OCI-LY7 (cell line): ENCODE data around the gene TBC1D19. TPM values are rescaled to one million over a fixed set of nuclear protein-coding genes. Genes with fewer than 3 reads are reported as not detected.

Source experiments
- BruUV-seq: library from RNA; stranded (reverse); fragments of 400-500 nt; replicated peaks from 2 replicates; lab custom pipeline; 2021; lab: Mats Ljungman, UMichigan
- CTCF ChIA-PET: fragments of 300-600 bp; sonication (Branson Sonifier 250); formaldehyde crosslinking; loops from one replicate; lab custom pipeline; 2022; ENCODE audit warnings: antibody characterized with exemption; ENCODE audit not compliant: unreplicated experiment; lab: Charles Lee
- POLR2A ChIA-PET: fragments of 300-600 bp; sonication (Branson Sonifier 250); formaldehyde crosslinking; loops from one replicate; lab custom pipeline; 2022; ENCODE audit warnings: antibody characterized with exemption; lab: Charles Lee
- DNase-seq: peaks from one replicate; pipeline ENCODE4 v3.0.0-alpha.2; 2015; ENCODE audit warnings: low spot score
- H2AFZ ChIP-seq: fragments of 200-600 bp; sonication (generic), shearing (Covaris generic); 2 replicates; pipeline ENCODE4 v1.6.1; 2014; ENCODE audit warnings: mild to moderate bottlenecking, antibody characterized with exemption, low read length, moderate library complexity
- H3K27ac ChIP-seq: fragments of 200-600 bp; sonication (generic); 2 replicates; pipeline ENCODE4 v1.5.1; 2014; ENCODE audit warnings: mixed run types, low read depth, mild to moderate bottlenecking, moderate library complexity, low read length, inconsistent platforms; ENCODE audit not compliant: poor library complexity, severe bottlenecking
- H3K36me3 ChIP-seq: fragments of 200-600 bp; sonication (generic); 2 replicates; pipeline ENCODE4 v1.6.1; 2014; ENCODE audit warnings: mild to moderate bottlenecking, antibody characterized with exemption, low read length, moderate library complexity, mixed read lengths; ENCODE audit not compliant: insufficient read depth
- H3K4me1 ChIP-seq: fragments of 200-600 bp; sonication (generic); 2 replicates; pipeline ENCODE4 v1.5.1; 2014; ENCODE audit warnings: mild to moderate bottlenecking, low read length; ENCODE audit not compliant: insufficient read depth, poor library complexity, severe bottlenecking
- H3K4me2 ChIP-seq: fragments of 200-600 bp; sonication (generic); 2 replicates; pipeline ENCODE4 v1.6.1; 2014; ENCODE audit warnings: mild to moderate bottlenecking, low read length
- H3K4me3 ChIP-seq: fragments of 200-600 bp; sonication (generic); 2 replicates; pipeline ENCODE4 v1.5.1; 2014; ENCODE audit warnings: mild to moderate bottlenecking, low read depth, low read length; ENCODE audit not compliant: poor library complexity, severe bottlenecking
- H3K79me2 ChIP-seq: fragments of 200-600 bp; sonication (generic); 2 replicates; pipeline ENCODE4 v1.6.1; 2016; ENCODE audit warnings: low read depth, mild to moderate bottlenecking, low read length, moderate library complexity, mixed read lengths; ENCODE audit not compliant: insufficient read depth
- H3K9me2 ChIP-seq: fragments of 200-600 bp; sonication (generic); 2 replicates; pipeline ENCODE4 v1.6.1; 2016; ENCODE audit warnings: mild to moderate bottlenecking, low read length, mixed read lengths; ENCODE audit not compliant: insufficient read depth
- H3K9me3 ChIP-seq: fragments of 200-600 bp; sonication (generic); 2 replicates; pipeline ENCODE4 v1.6.1; 2014; ENCODE audit warnings: mild to moderate bottlenecking, mixed run types, low read length, mixed read lengths
- H4K20me1 ChIP-seq: fragments of 200-600 bp; sonication (generic); 2 replicates; pipeline ENCODE4 v1.6.1; 2014; ENCODE audit warnings: mild to moderate bottlenecking, antibody characterized with exemption, low read length, moderate library complexity, mixed read lengths; ENCODE audit not compliant: insufficient read depth
- CTCF ChIP-seq: fragments of 200-600 bp; sonication (generic); conservative IDR thresholded peaks from 2 replicates; pipeline ENCODE4 v1.5.1; 2014; ENCODE audit warnings: mild to moderate bottlenecking, antibody characterized with exemption, low read length, moderate library complexity, mixed read lengths
- EZH2phosphoT487 ChIP-seq: fragments of 200-600 bp; sonication (generic); IDR thresholded peaks from 2 replicates; pipeline ENCODE4 v1.6.1; 2018; ENCODE audit warnings: low read depth, borderline replicate concordance, mild to moderate bottlenecking, mixed run types, antibody characterized with exemption, low read length, moderate library complexity, mixed read lengths
- intact Hi-C: fragments of 100-400 bp; cut with micrococcal nuclease; formaldehyde crosslinking; loops from one replicate; pipeline ENCODE4 v1.10.0; 2022; ENCODE audit not compliant: unreplicated experiment
- total RNA-seq, 2 experiments: library from RNA; depleted of rRNA in 1 of 2; stranded (reverse); fragments of >200 nt in 1 of 2; shearing (Covaris generic) in 1 of 2; gene quantifications; 2 replicates each; pipeline ENCODE4 v1.2.3, GENCODE V29; 2014 to 2022

The TBC1D19 gene
- total RNA-seq, 2 experiments from 2014 or later = 10.1 to 11.0 TPM

GRCh38 chr4:26607776-26608175 lies 23.9 kb downstream of the TBC1D19 start:
- peaks cover 52% of the 10 kb centered on the region for H3K4me1 ChIP-seq
- no peaks in the 10 kb centered on the region for H4K20me1 ChIP-seq
- CTCF ChIA-PET = no interaction called here
- H3K4me2 ChIP-seq = no peak overlapping the region
- no peak overlapping the region for H2AFZ ChIP-seq
- BruUV-seq = no TSS peak
- POLR2A ChIA-PET = interaction anchor here (2.8 kb wide), 1 partner anchor 8 kb away, joined by 8 read pairs; no protein-coding TSS in a partner anchor
- no peaks in the 10 kb centered on the region; the same call in 1 of the 2 replicates for H3K9me3 ChIP-seq
- peak overlapping the region; percentile 16 for H3K27ac ChIP-seq
- H3K36me3 ChIP-seq = no peaks in the 10 kb centered on the region
- H3K4me3 ChIP-seq = no peak overlapping the region
- intact Hi-C loops = no loop called here
- no peak for TF ChIP-seq EZH2phosphoT487
- no peak for TF ChIP-seq CTCF
- H3K79me2 ChIP-seq = peaks cover 5% of the 10 kb centered on the region; the same call in 1 of the 2 replicates
- no peaks in the 10 kb centered on the region for H3K9me2 ChIP-seq
- DNase-seq = peak; percentile 20

GRCh38 chr4:26609391-26609790 lies 25.5 kb downstream of the TBC1D19 start:
- peak overlapping the region; percentile 35 for H3K4me2 ChIP-seq
- POLR2A ChIA-PET = interaction anchor here (2.8 kb wide), 1 partner anchor 9 kb away, joined by 8 read pairs; no protein-coding TSS in a partner anchor
- intact Hi-C loops = no loop called here
- H4K20me1 ChIP-seq = no peaks in the 10 kb centered on the region
- H2AFZ ChIP-seq = 0 out of 2 replicates have a peak overlapping the region, but pooled peaks have one; percentile 13
- H3K4me3 ChIP-seq = no peak overlapping the region
- no peaks in the 10 kb centered on the region; the same call in 1 of the 2 replicates for H3K9me3 ChIP-seq
- BruUV-seq = no TSS peak
- peak overlapping the region; percentile 46 for H3K27ac ChIP-seq
- H3K36me3 ChIP-seq = no peaks in the 10 kb centered on the region
- no peak for TF ChIP-seq EZH2phosphoT487
- TF ChIP-seq CTCF = no peak
- DNase-seq = no peak
- H3K4me1 ChIP-seq = peaks cover 65% of the 10 kb centered on the region
- H3K79me2 ChIP-seq = peaks cover 5% of the 10 kb centered on the region; the same call in 1 of the 2 replicates
- CTCF ChIA-PET = no interaction called here
- H3K9me2 ChIP-seq = no peaks in the 10 kb centered on the region

GRCh38 chr4:26609868-26610267 lies 26.0 kb downstream of the TBC1D19 start:
- H4K20me1 ChIP-seq = no peaks in the 10 kb centered on the region
- H3K36me3 ChIP-seq = no peaks in the 10 kb centered on the region; the same call in 1 of the 2 replicates
- no peak for DNase-seq
- TF ChIP-seq EZH2phosphoT487 = no peak
- no peak for TF ChIP-seq CTCF
- H3K4me2 ChIP-seq = peak overlapping the region; percentile 35
- H3K9me2 ChIP-seq = no peaks in the 10 kb centered on the region
- H3K4me3 ChIP-seq = no peak overlapping the region
- CTCF ChIA-PET = no interaction called here
- H3K27ac ChIP-seq = peak overlapping the region; percentile 46
- no TSS peak for BruUV-seq
- intact Hi-C loops = no loop called here
- H2AFZ ChIP-seq = no peak overlapping the region
- POLR2A ChIA-PET = interaction anchor here (2.8 kb wide), 1 partner anchor 10 kb away, joined by 8 read pairs; no protein-coding TSS in a partner anchor
- peaks cover 65% of the 10 kb centered on the region for H3K4me1 ChIP-seq
- H3K9me3 ChIP-seq = no peaks in the 10 kb centered on the region; the same call in 1 of the 2 replicates
- H3K79me2 ChIP-seq = peaks cover 5% of the 10 kb centered on the region; the same call in 1 of the 2 replicates
